OCI-LY3 (cell line): ENCODE measurements around the gene ZXDC.

ENCODE experiments used
- H2AFZ ChIP-seq: fragments of 200-600, 300-600 bp; shearing (Covaris generic); 2 replicates; pipeline ENCODE4 v1.6.0; 2014; ENCODE audit warnings: antibody characterized with exemption, low read depth, low read length
- H3K27ac ChIP-seq: fragments of 200-600, 300-600 bp; sonication (generic); 2 replicates; pipeline ENCODE4 v1.5.1; 2014; ENCODE audit warnings: mild to moderate bottlenecking, low read length, moderate library complexity, mixed read lengths
- H3K27me3 ChIP-seq: fragments of 200-600, 300-600 bp; sonication (generic); 2 replicates; pipeline ENCODE4 v1.6.1; 2014; ENCODE audit warnings: low read depth, low read length, mixed read lengths
- H3K36me3 ChIP-seq: fragments of 200-600, 300-600 bp; sonication (generic); replicated peaks from 2 replicates; pipeline ENCODE3; 2014; ENCODE audit warnings: low read depth, low read length, mixed read lengths
- H3K4me1 ChIP-seq: fragments of 300-600, 200-600 bp; sonication (generic); 2 replicates; pipeline ENCODE4 v1.6.1; 2014; ENCODE audit warnings: low read length, mixed read lengths
- H3K4me2 ChIP-seq: fragments of 200-600, 300-600 bp; sonication (generic); 2 replicates; pipeline ENCODE4 v1.6.1; 2014; ENCODE audit warnings: low read length, mixed read lengths
- H3K4me3 ChIP-seq: fragments of 300-600, 200-600 bp; sonication (generic); 2 replicates; pipeline ENCODE4 v1.5.1; 2014; ENCODE audit warnings: antibody characterized with exemption, mild to moderate bottlenecking, low read length, moderate library complexity
- H3K79me2 ChIP-seq: fragments of 300-600, 200-600 bp; shearing (Covaris generic); 2 replicates; pipeline ENCODE4 v1.6.1; 2014; ENCODE audit warnings: mild to moderate bottlenecking, low read length, mixed read lengths
- H3K9ac ChIP-seq: fragments of 300-600, 200-600 bp; shearing (Covaris generic); 2 replicates; pipeline ENCODE4 v1.6.0; 2014; ENCODE audit warnings: mild to moderate bottlenecking, low read length, moderate library complexity
- H3K9me3 ChIP-seq: fragments of 200-600, 300-600 bp; shearing (Covaris generic); 2 replicates; pipeline ENCODE4 v1.6.1; 2014; ENCODE audit warnings: low read length, mixed read lengths; ENCODE audit not compliant: insufficient read depth
- H4K20me1 ChIP-seq: fragments of 200-600, 300-600 bp; sonication (generic); 2 replicates; pipeline ENCODE4 v1.6.1; 2016; ENCODE audit warnings: low read length, mixed read lengths; ENCODE audit not compliant: insufficient read depth
- EZH2phosphoT487 ChIP-seq: fragments of 200-600 bp; shearing (Covaris generic); IDR thresholded peaks from 2 replicates; pipeline ENCODE4 v1.6.1; 2018; ENCODE audit warnings: antibody characterized with exemption, mixed run types, low read depth
- TF ChIP-seq, protein P1 (sequence below): fragments of 200-600, 300-600 bp; sonication (generic); IDR thresholded peaks from 2 replicates; pipeline ENCODE4 v1.5.1; 2014; ENCODE audit warnings: antibody characterized with exemption, low read length, low read depth

Gene ZXDC

DNA sequence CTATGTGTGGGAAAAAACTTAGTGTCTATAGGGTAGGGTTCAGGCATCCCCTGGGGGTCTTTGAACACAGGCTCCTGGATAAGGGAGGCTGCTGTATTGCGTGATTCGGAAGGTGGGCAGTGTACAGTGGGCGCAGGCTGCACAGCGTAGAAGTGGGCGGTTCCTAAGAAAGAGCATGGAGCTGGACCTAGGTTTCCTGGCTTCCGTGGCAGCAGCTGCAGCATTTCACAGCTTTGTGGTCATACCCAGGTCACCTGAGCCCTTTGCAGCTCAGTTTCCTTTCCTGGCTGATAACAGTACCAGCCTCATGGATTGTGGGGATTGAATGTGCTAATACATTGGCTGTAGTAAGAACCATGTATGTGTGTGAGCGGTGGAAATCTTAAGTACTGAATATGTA is 58.7 kb downstream of the ZXDC start:
- Histone ChIP-seq H2AFZ (no peak overlapping the region), H3K27ac (no peak overlapping the region), H3K4me2 (no peak overlapping the region), H3K9ac (no peak overlapping the region), H3K4me3 (no peak overlapping the region), H3K4me1 (no peaks in the 10 kb centered on the region), H3K27me3 (no peaks in the 10 kb centered on the region), H4K20me1 (no peaks in the 10 kb centered on the region), H3K36me3 (no peaks in the 10 kb centered on the region), H3K9me3 (no peaks in the 10 kb centered on the region), H3K79me2 (no peaks in the 10 kb centered on the region)
- no peak for TF ChIP-seq EZH2phosphoT487
- TF ChIP-seq, protein P1, sequence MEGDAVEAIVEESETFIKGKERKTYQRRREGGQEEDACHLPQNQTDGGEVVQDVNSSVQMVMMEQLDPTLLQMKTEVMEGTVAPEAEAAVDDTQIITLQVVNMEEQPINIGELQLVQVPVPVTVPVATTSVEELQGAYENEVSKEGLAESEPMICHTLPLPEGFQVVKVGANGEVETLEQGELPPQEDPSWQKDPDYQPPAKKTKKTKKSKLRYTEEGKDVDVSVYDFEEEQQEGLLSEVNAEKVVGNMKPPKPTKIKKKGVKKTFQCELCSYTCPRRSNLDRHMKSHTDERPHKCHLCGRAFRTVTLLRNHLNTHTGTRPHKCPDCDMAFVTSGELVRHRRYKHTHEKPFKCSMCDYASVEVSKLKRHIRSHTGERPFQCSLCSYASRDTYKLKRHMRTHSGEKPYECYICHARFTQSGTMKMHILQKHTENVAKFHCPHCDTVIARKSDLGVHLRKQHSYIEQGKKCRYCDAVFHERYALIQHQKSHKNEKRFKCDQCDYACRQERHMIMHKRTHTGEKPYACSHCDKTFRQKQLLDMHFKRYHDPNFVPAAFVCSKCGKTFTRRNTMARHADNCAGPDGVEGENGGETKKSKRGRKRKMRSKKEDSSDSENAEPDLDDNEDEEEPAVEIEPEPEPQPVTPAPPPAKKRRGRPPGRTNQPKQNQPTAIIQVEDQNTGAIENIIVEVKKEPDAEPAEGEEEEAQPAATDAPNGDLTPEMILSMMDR = no peak

GRCh38 chr3:126415661-126416591 is 59.8 kb downstream of the ZXDC start:
- TF ChIP-seq, protein P1 = no peak
- no peak for TF ChIP-seq EZH2phosphoT487
- Histone ChIP-seq H3K27me3 (no peaks in the 10 kb centered on the region), H4K20me1 (no peaks in the 10 kb centered on the region), H2AFZ (no peak overlapping the region), H3K4me1 (no peaks in the 10 kb centered on the region), H3K9me3 (no peaks in the 10 kb centered on the region), H3K36me3 (no peaks in the 10 kb centered on the region), H3K9ac (no peak overlapping the region), H3K27ac (no peak overlapping the region), H3K4me3 (no peak overlapping the region), H3K4me2 (no peak overlapping the region), H3K79me2 (no peaks in the 10 kb centered on the region)

DNA sequence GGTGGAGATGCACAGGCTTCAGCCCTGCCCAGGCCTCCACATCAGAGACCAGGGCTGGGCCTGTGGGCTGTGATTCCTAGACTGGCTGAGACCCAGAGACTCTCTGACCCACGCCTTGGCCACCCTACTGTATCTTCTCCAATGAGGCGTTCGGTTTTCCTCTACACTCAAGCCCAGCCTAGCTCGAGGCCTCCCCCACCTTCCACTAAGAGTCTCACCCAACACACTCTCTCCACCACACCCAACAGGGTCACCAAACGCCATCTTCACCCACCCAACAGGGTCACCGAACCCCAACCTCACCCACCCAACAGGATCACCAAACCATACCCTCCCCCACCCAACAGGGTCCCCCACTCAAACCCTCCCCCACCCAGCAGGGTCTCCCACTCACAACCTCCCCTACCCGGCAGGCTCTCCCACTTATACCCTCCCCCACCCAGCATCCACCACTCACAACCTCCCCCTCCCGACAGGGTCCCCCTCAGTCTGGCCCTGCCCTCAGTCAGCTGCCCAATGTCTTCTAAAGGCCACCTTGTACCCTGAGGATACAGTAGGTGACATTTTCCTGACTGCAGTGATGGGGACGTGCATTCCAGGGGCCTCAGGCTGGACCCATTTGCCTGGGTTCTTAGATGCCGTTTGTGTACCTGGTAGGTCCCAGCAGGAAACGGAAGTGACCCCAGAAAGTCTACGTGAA is 60.6 kb downstream of the ZXDC start:
- no peaks in the 10 kb centered on the region for H3K36me3 ChIP-seq
- no peaks in the 10 kb centered on the region for H3K79me2 ChIP-seq
- no peaks in the 10 kb centered on the region for H3K4me1 ChIP-seq
- TF ChIP-seq, protein P1 = no peak
- TF ChIP-seq EZH2phosphoT487 = no peak
- no peak overlapping the region for H3K9ac ChIP-seq
- no peaks in the 10 kb centered on the region for H3K27me3 ChIP-seq
- no peaks in the 10 kb centered on the region for H3K9me3 ChIP-seq
- H3K27ac ChIP-seq = no peak overlapping the region
- no peak overlapping the region for H2AFZ ChIP-seq
- H3K4me2 ChIP-seq = no peak overlapping the region
- H4K20me1 ChIP-seq = no peaks in the 10 kb centered on the region
- no peak overlapping the region for H3K4me3 ChIP-seq

DNA sequence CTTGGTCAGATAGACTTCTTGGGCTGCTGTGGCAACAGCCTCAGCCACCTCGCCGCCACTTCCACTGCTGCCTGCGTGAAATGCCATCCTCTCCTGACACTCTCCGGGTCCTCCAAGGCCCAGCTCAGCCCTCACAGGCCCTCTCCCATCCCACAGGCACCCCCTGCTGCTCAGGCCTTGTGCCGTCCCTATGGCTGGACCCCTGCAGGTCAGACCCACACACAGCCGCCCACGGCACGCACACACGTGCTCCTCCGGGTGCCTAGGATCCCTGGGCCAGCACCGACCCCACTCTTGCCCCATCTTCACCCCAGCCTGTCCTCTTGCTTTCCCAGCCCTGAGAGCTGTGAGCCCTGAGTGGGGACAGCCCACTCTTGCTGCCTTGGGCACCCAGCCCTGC is 61.3 kb downstream of the ZXDC start:
- Histone ChIP-seq H3K27ac (no peak overlapping the region), H2AFZ (no peak overlapping the region), H3K9ac (no peak overlapping the region), H3K27me3 (no peaks in the 10 kb centered on the region), H3K4me2 (no peak overlapping the region), H3K4me3 (no peak overlapping the region), H3K9me3 (no peaks in the 10 kb centered on the region), H4K20me1 (no peaks in the 10 kb centered on the region), H3K79me2 (no peaks in the 10 kb centered on the region), H3K36me3 (no peaks in the 10 kb centered on the region), H3K4me1 (no peaks in the 10 kb centered on the region)
- TF ChIP-seq EZH2phosphoT487 = no peak
- TF ChIP-seq, protein P1 = no peak
